Astrocyte (in vitro differentiated cells and primary cell): ENCODE measurements around the gene CFHR3. TPM values are rescaled to one million over a fixed set of nuclear protein-coding genes. Genes with fewer than 3 reads are reported as not detected.

Source experiments
- DNase-seq: peaks from one replicate; pipeline ENCODE4 v3.0.0-alpha.2; 2010; ENCODE audit warnings: low read depth
- FAIRE-seq: peaks from 2 replicates; lab custom pipeline; 2011; peaks lifted over from hg19 to GRCh38; lab: Jason Lieb, UNC
- H2AFZ ChIP-seq: 2 replicates; pipeline ENCODE4 v1.6.0; 2012; ENCODE audit warnings: low read depth, low read length, inconsistent platforms
- H3K27ac ChIP-seq: 2 replicates; pipeline ENCODE4 v1.5.1; 2011; ENCODE audit warnings: low read depth, low read length, inconsistent platforms
- H3K27me3 ChIP-seq: 2 replicates; pipeline ENCODE4 v1.6.0; 2011; ENCODE audit warnings: low read length, inconsistent platforms; ENCODE audit not compliant: insufficient read depth
- H3K36me3 ChIP-seq: 2 replicates; pipeline ENCODE4 v1.5.1; 2011; ENCODE audit warnings: low read length, inconsistent platforms; ENCODE audit not compliant: insufficient read depth
- H3K4me1 ChIP-seq: 2 replicates; pipeline ENCODE4 v1.5.1; 2011; ENCODE audit warnings: low read length, inconsistent platforms; ENCODE audit not compliant: insufficient read depth
- H3K4me2 ChIP-seq: 2 replicates; pipeline ENCODE4 v1.6.0; 2012; ENCODE audit warnings: low read length, inconsistent platforms
- H3K4me3 ChIP-seq: 2 replicates; pipeline ENCODE4 v1.5.1; 2011; ENCODE audit warnings: low read depth, mild to moderate bottlenecking, low read length, inconsistent platforms; ENCODE audit not compliant: insufficient read depth
- H3K79me2 ChIP-seq: 2 replicates; pipeline ENCODE4 v1.6.0; 2012; ENCODE audit warnings: mild to moderate bottlenecking, low read length, inconsistent platforms; ENCODE audit not compliant: insufficient read depth
- H3K9ac ChIP-seq: 2 replicates; pipeline ENCODE4 v1.6.0; 2012; ENCODE audit warnings: mild to moderate bottlenecking, low read length, inconsistent platforms
- H3K9me3 ChIP-seq: 2 replicates; pipeline ENCODE4 v1.5.1; 2012; ENCODE audit warnings: low read depth, mild to moderate bottlenecking, low read length, inconsistent platforms; ENCODE audit not compliant: insufficient read depth
- H4K20me1 ChIP-seq: 2 replicates; pipeline ENCODE4 v1.6.0; 2012; ENCODE audit warnings: low read length, inconsistent platforms; ENCODE audit not compliant: insufficient read depth
- H3K27ac Mint-ChIP-seq: one replicate; pipeline ENCODE4 v1.8.0; 2021; ENCODE audit warnings: mild to moderate bottlenecking, mixed read lengths; ENCODE audit not compliant: unreplicated experiment
- H3K27me3 Mint-ChIP-seq: one replicate; pipeline ENCODE4 v1.8.0; 2021; ENCODE audit warnings: low read depth, mixed read lengths; ENCODE audit not compliant: unreplicated experiment
- H3K36me3 Mint-ChIP-seq: one replicate; pipeline ENCODE4 v1.8.0; 2021; ENCODE audit warnings: low read depth, mixed read lengths; ENCODE audit not compliant: unreplicated experiment
- H3K4me1 Mint-ChIP-seq: one replicate; pipeline ENCODE4 v1.8.0; 2021; ENCODE audit warnings: low read depth, mixed read lengths; ENCODE audit not compliant: unreplicated experiment
- H3K4me3 Mint-ChIP-seq: one replicate; pipeline ENCODE4 v1.8.0; 2021; ENCODE audit warnings: mild to moderate bottlenecking, moderate library complexity, mixed read lengths; ENCODE audit not compliant: unreplicated experiment
- H3K9me3 Mint-ChIP-seq: one replicate; pipeline ENCODE4 v1.8.0; 2021; ENCODE audit warnings: mild to moderate bottlenecking, mixed read lengths; ENCODE audit not compliant: unreplicated experiment
- CTCF ChIP-seq: IDR thresholded peaks from 2 replicates; pipeline ENCODE4 v1.5.1; 2011; ENCODE audit warnings: low read depth, mild to moderate bottlenecking, inconsistent platforms, low read length, moderate library complexity; ENCODE audit not compliant: insufficient read depth
- EZH2 ChIP-seq: IDR thresholded peaks from 2 replicates; pipeline ENCODE4 v1.6.1; 2012; ENCODE audit warnings: mild to moderate bottlenecking, low read length, inconsistent platforms; ENCODE audit not compliant: insufficient read depth
- total RNA-seq: library from RNA; stranded (reverse); gene quantifications from 2 replicates; pipeline ENCODE4 v1.2.1, GENCODE V29; 2021

CFHR3 gene
- total RNA-seq, 1 donor from 2014 or later, result not detected

- Histone ChIP-seq H3K9me3 (no peaks in the 10 kb centered on the region), H3K4me1 (no peaks in the 10 kb centered on the region), H3K4me3 (no peak overlapping the region), H3K79me2 (no peaks in the 10 kb centered on the region), H3K9ac (no peak overlapping the region), H4K20me1 (no peaks in the 10 kb centered on the region), H3K36me3 (no peaks in the 10 kb centered on the region), H3K4me2 (no peak overlapping the region), H2AFZ (no peak overlapping the region), H3K27ac (no peak overlapping the region), H3K27me3 (no peaks in the 10 kb centered on the region)
- DNase-seq (no peak), FAIRE-seq (no peak)
- TF ChIP-seq CTCF (no peak), EZH2 (no peak)
- Mint-ChIP-seq H3K9me3 (no peaks in the 10 kb centered on the region), H3K27ac (no peak overlapping the region), H3K27me3 (no peaks in the 10 kb centered on the region), H3K4me3 (no peak overlapping the region), H3K36me3 (no peaks in the 10 kb centered on the region), H3K4me1 (no peaks in the 10 kb centered on the region)
Observed at GRCh38 chr1:196773713-196774112, 927 bp upstream of the CFHR3 start.

- TF ChIP-seq CTCF (no peak), EZH2 (no peak)
- FAIRE-seq, result no peak
- Histone ChIP-seq H3K4me1 (no peaks in the 10 kb centered on the region), H3K27me3 (no peaks in the 10 kb centered on the region), H3K9ac (no peak overlapping the region), H3K9me3 (no peaks in the 10 kb centered on the region), H3K27ac (no peak overlapping the region), H3K4me3 (no peak overlapping the region), H3K79me2 (no peaks in the 10 kb centered on the region), H4K20me1 (no peaks in the 10 kb centered on the region), H3K36me3 (no peaks in the 10 kb centered on the region), H3K4me2 (no peak overlapping the region), H2AFZ (no peak overlapping the region)
- H3K27ac Mint-ChIP-seq, result no peak overlapping the region
- H3K9me3 Mint-ChIP-seq, result no peaks in the 10 kb centered on the region
- no peak for DNase-seq
- H3K4me3 Mint-ChIP-seq, result no peak overlapping the region
- H3K4me1 Mint-ChIP-seq, result no peaks in the 10 kb centered on the region
- no peaks in the 10 kb centered on the region for H3K36me3 Mint-ChIP-seq
- no peaks in the 10 kb centered on the region for H3K27me3 Mint-ChIP-seq
Observed at GRCh38 chr1:196774175-196774574, 465 bp upstream of the CFHR3 start.

- Mint-ChIP-seq H3K9me3 (peaks cover 3% of the 10 kb centered on the region), H3K4me1 (no peaks in the 10 kb centered on the region), H3K27ac (no peak overlapping the region), H3K4me3 (no peak overlapping the region), H3K27me3 (no peaks in the 10 kb centered on the region), H3K36me3 (no peaks in the 10 kb centered on the region)
- H2AFZ ChIP-seq, result no peak overlapping the region
- FAIRE-seq (no peak), DNase-seq (no peak)
- no peak overlapping the region for H3K27ac ChIP-seq
- no peaks in the 10 kb centered on the region for H3K27me3 ChIP-seq
- no peak overlapping the region for H3K4me3 ChIP-seq
- H3K9ac ChIP-seq, result no peak overlapping the region
- no peaks in the 10 kb centered on the region for H4K20me1 ChIP-seq
- no peaks in the 10 kb centered on the region for H3K36me3 ChIP-seq
- no peaks in the 10 kb centered on the region for H3K9me3 ChIP-seq
- no peaks in the 10 kb centered on the region for H3K79me2 ChIP-seq
- no peaks in the 10 kb centered on the region for H3K4me1 ChIP-seq
- no peak overlapping the region for H3K4me2 ChIP-seq
- TF ChIP-seq EZH2, result no peak
- no peak for TF ChIP-seq CTCF
Observed at GRCh38 chr1:196777603-196778002, 3.0 kb downstream of the CFHR3 start.
